HEK293 (cell line): ENCODE data around the gene ARHGDIA.

Source experiments
- CTCF ChIP-seq: fragments of 450-650 bp; formaldehyde crosslinking; IDR thresholded peaks from 2 replicates; pipeline ENCODE4 v1.5.1; 2016; ENCODE audit warnings: missing biosample characterization, missing genetic modification characterization
- PRDM1 ChIP-seq: fragments of 450-650 bp; formaldehyde crosslinking; IDR thresholded peaks from 2 replicates; pipeline ENCODE4; 2016; ENCODE audit warnings: missing biosample characterization, missing genetic modification characterization
- YY1 ChIP-seq: fragments of 450-650 bp; formaldehyde crosslinking; IDR thresholded peaks from 2 replicates; pipeline ENCODE4 v1.5.1; 2018; ENCODE audit warnings: missing biosample characterization, missing genetic modification characterization
- ZBTB10 ChIP-seq: fragments of 450-650 bp; formaldehyde crosslinking; IDR thresholded peaks from 2 replicates; pipeline ENCODE4 v1.5.1; 2016; ENCODE audit warnings: missing biosample characterization, missing genetic modification characterization
- ZBTB7A ChIP-seq: fragments of 450-650 bp; formaldehyde crosslinking; IDR thresholded peaks from 2 replicates; pipeline ENCODE4 v1.5.1; 2016; ENCODE audit warnings: low read depth, missing biosample characterization, missing genetic modification characterization
- ZIC2 ChIP-seq: fragments of 450-650 bp; formaldehyde crosslinking; IDR thresholded peaks from 2 replicates; pipeline ENCODE4 v1.5.1; 2016; ENCODE audit warnings: missing biosample characterization, missing genetic modification characterization
- ZNF10 ChIP-seq: fragments of 450-650 bp; formaldehyde crosslinking; IDR thresholded peaks from 2 replicates; pipeline ENCODE4 v1.5.1; 2017; ENCODE audit warnings: missing biosample characterization, missing genetic modification characterization
- ZNF133 ChIP-seq: fragments of 450-650 bp; formaldehyde crosslinking; IDR thresholded peaks from 2 replicates; pipeline ENCODE4 v1.5.1; 2016; ENCODE audit warnings: missing biosample characterization, missing genetic modification characterization
- ZNF174 ChIP-seq: fragments of 450-650 bp; formaldehyde crosslinking; IDR thresholded peaks from 2 replicates; pipeline ENCODE4 v1.5.0; 2017; ENCODE audit warnings: missing biosample characterization, mild to moderate bottlenecking, missing genetic modification characterization
- ZNF19 ChIP-seq: fragments of 450-650 bp; formaldehyde crosslinking; IDR thresholded peaks from 2 replicates; pipeline ENCODE4; 2016; ENCODE audit warnings: missing biosample characterization, missing genetic modification characterization, low read depth
- ZNF202 ChIP-seq: fragments of 450-650 bp; formaldehyde crosslinking; IDR thresholded peaks from 2 replicates; pipeline ENCODE4 v1.5.1; 2016; ENCODE audit warnings: missing biosample characterization, missing genetic modification characterization, borderline replicate concordance
- ZNF24 ChIP-seq: fragments of 450-650 bp; formaldehyde crosslinking; IDR thresholded peaks from 2 replicates; pipeline ENCODE4 v1.5.1; 2016; ENCODE audit warnings: missing biosample characterization, missing genetic modification characterization
- ZNF292 ChIP-seq: fragments of 450-650 bp; formaldehyde crosslinking; IDR thresholded peaks from 2 replicates; pipeline ENCODE4 v1.5.1; 2016; ENCODE audit warnings: low read depth, missing biosample characterization, missing genetic modification characterization, borderline replicate concordance
- ZNF555 ChIP-seq: fragments of 450-650 bp; formaldehyde crosslinking; conservative IDR thresholded peaks from 2 replicates; pipeline ENCODE4 v1.5.1; 2017; ENCODE audit warnings: missing biosample characterization, mild to moderate bottlenecking, missing genetic modification characterization, inconsistent platforms
- ZNF585B ChIP-seq: fragments of 450-650 bp; formaldehyde crosslinking; IDR thresholded peaks from 2 replicates; pipeline ENCODE4 v1.5.1; 2016; ENCODE audit warnings: missing biosample characterization, missing genetic modification characterization
- ZNF596 ChIP-seq: fragments of 450-650 bp; IDR thresholded peaks from 2 replicates; pipeline ENCODE4 v1.5.0; 2018; ENCODE audit warnings: missing biosample characterization, mild to moderate bottlenecking, missing genetic modification characterization, moderate library complexity
- ZNF621 ChIP-seq: fragments of 450-650 bp; formaldehyde crosslinking; IDR thresholded peaks from 2 replicates; pipeline ENCODE4 v1.5.1; 2017; ENCODE audit warnings: missing biosample characterization, missing genetic modification characterization
- ZNF629 ChIP-seq: fragments of 450-650 bp; formaldehyde crosslinking; IDR thresholded peaks from 2 replicates; pipeline ENCODE4 v1.5.1; 2017; ENCODE audit warnings: missing biosample characterization, missing genetic modification characterization
- ZNF654 ChIP-seq: fragments of 450-650 bp; formaldehyde crosslinking; IDR thresholded peaks from 2 replicates; pipeline ENCODE4 v1.5.1; 2016; ENCODE audit warnings: low read depth, missing biosample characterization, missing genetic modification characterization
- ZNF677 ChIP-seq: fragments of 450-650 bp; IDR thresholded peaks from 2 replicates; pipeline ENCODE4 v1.5.0; 2018; ENCODE audit warnings: missing biosample characterization, mild to moderate bottlenecking, missing genetic modification characterization, moderate library complexity
- ZNF707 ChIP-seq: fragments of 450-650 bp; formaldehyde crosslinking; IDR thresholded peaks from 2 replicates; pipeline ENCODE4 v1.5.1; 2016; ENCODE audit warnings: missing biosample characterization, missing genetic modification characterization
- ZNF768 ChIP-seq: fragments of 450-650 bp; formaldehyde crosslinking; IDR thresholded peaks from 2 replicates; pipeline ENCODE4 v1.5.1; 2018; ENCODE audit warnings: missing biosample characterization, mild to moderate bottlenecking, missing genetic modification characterization
- ZSCAN23 ChIP-seq: fragments of 450-650 bp; formaldehyde crosslinking; IDR thresholded peaks from 2 replicates; pipeline ENCODE4 v1.5.1; 2016; ENCODE audit warnings: missing biosample characterization, missing genetic modification characterization
- TF ChIP-seq, protein P1 (sequence below): fragments of 450-650 bp; formaldehyde crosslinking; IDR thresholded peaks from 2 replicates; pipeline ENCODE4 v1.5.1; 2017; ENCODE audit warnings: missing biosample characterization, missing genetic modification characterization
- TF ChIP-seq, protein P2 (sequence below): fragments of 450-650 bp; formaldehyde crosslinking; IDR thresholded peaks from 2 replicates; pipeline ENCODE4 v1.5.1; 2016; ENCODE audit warnings: missing biosample characterization, missing genetic modification characterization
- TF ChIP-seq, protein P3 (sequence below): IDR thresholded peaks from 2 replicates; pipeline ENCODE4 v1.6.1; 2011; ENCODE audit warnings: mild to moderate bottlenecking, low read depth, low read length, borderline replicate concordance
- TF ChIP-seq, protein P4 (sequence below): fragments of 450-650 bp; formaldehyde crosslinking; IDR thresholded peaks from 2 replicates; pipeline ENCODE4 v1.5.1; 2016; ENCODE audit warnings: missing biosample characterization, missing genetic modification characterization
- TF ChIP-seq, protein P5 (sequence below): fragments of 450-650 bp; formaldehyde crosslinking; IDR thresholded peaks from 2 replicates; pipeline ENCODE4 v1.5.1; 2016; ENCODE audit warnings: missing biosample characterization, missing genetic modification characterization

Gene ARHGDIA

DNA sequence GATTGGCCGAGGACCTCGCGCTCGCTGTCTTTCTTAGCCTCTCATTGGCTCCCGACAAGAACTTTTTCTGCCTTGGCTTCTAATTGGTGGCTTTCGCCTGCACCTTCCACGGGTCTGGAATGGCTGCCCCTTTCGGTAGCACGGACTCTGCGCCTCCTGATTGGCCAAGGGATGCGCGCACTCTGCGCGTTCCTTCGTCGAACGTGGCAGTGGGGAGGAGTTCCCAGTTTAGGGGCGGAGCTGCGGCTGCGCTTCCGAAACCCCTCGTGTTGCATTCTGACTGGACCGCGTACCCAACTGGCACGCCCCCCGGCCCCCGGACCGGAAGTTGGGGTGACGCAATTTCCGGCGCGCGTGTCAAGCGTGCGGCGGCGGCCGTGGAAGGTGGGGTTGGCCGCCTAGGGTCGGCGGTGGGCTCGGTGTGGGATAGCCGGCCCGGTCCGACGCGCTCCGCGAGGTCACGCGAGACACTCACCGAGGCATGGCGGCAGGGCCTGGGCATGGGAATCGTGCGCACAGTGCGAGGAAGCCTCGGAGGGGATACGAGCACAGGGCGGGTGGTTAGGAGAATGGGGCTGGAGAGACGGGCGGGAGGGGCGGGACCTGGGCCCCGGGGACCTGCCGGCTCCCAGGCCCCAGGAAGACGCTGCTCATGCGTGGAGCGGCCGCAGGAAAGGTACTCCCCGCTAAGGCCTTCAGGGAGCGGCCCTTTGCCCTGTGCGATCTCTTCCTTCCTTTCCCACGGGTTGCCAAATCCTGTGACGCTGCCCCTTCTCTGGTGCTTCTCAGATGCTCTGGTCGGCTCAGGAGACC, 10.2 kb downstream of the ARHGDIA start (continued):
- TF ChIP-seq, protein P1, sequence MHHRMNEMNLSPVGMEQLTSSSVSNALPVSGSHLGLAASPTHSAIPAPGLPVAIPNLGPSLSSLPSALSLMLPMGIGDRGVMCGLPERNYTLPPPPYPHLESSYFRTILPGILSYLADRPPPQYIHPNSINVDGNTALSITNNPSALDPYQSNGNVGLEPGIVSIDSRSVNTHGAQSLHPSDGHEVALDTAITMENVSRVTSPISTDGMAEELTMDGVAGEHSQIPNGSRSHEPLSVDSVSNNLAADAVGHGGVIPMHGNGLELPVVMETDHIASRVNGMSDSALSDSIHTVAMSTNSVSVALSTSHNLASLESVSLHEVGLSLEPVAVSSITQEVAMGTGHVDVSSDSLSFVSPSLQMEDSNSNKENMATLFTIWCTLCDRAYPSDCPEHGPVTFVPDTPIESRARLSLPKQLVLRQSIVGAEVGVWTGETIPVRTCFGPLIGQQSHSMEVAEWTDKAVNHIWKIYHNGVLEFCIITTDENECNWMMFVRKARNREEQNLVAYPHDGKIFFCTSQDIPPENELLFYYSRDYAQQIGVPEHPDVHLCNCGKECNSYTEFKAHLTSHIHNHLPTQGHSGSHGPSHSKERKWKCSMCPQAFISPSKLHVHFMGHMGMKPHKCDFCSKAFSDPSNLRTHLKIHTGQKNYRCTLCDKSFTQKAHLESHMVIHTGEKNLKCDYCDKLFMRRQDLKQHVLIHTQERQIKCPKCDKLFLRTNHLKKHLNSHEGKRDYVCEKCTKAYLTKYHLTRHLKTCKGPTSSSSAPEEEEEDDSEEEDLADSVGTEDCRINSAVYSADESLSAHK (tag by site-specific recombination): peak; percentile 21; the same call in 1 of the 2 replicates
- no peak for TF ChIP-seq ZNF585B (tag by site-specific recombination)
- no peak for TF ChIP-seq ZNF174 (tag by site-specific recombination)
- no peak for TF ChIP-seq ZNF19 (tag by site-specific recombination)
- TF ChIP-seq ZNF707 (tag by site-specific recombination): no peak
- no peak for TF ChIP-seq CTCF (tag by site-specific recombination)
- 0 out of 2 replicates have a peak, but pooled peaks have one; percentile 38 for TF ChIP-seq ZBTB10 (tag by site-specific recombination)
- TF ChIP-seq, protein P2, sequence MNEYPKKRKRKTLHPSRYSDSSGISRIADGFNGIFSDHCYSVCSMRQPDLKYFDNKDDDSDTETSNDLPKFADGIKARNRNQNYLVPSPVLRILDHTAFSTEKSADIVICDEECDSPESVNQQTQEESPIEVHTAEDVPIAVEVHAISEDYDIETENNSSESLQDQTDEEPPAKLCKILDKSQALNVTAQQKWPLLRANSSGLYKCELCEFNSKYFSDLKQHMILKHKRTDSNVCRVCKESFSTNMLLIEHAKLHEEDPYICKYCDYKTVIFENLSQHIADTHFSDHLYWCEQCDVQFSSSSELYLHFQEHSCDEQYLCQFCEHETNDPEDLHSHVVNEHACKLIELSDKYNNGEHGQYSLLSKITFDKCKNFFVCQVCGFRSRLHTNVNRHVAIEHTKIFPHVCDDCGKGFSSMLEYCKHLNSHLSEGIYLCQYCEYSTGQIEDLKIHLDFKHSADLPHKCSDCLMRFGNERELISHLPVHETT (tag by site-specific recombination): no peak
- no peak for TF ChIP-seq ZNF596 (tag by site-specific recombination)
- no peak for TF ChIP-seq ZNF24
- TF ChIP-seq ZNF768 (tag by site-specific recombination): no peak
- no peak for TF ChIP-seq ZNF555 (tag by site-specific recombination)
- no peak for TF ChIP-seq PRDM1 (tag by site-specific recombination)
- TF ChIP-seq ZNF292 (tag by site-specific recombination): no peak
- TF ChIP-seq ZNF202: no peak
- no peak for TF ChIP-seq ZNF677
- no peak for TF ChIP-seq ZSCAN23 (tag by site-specific recombination)
- TF ChIP-seq ZNF654: no peak
- peak; percentile 14; the same call in 1 of the 2 replicates for TF ChIP-seq ZIC2
- no peak for TF ChIP-seq ZNF133
- TF ChIP-seq, protein P3, sequence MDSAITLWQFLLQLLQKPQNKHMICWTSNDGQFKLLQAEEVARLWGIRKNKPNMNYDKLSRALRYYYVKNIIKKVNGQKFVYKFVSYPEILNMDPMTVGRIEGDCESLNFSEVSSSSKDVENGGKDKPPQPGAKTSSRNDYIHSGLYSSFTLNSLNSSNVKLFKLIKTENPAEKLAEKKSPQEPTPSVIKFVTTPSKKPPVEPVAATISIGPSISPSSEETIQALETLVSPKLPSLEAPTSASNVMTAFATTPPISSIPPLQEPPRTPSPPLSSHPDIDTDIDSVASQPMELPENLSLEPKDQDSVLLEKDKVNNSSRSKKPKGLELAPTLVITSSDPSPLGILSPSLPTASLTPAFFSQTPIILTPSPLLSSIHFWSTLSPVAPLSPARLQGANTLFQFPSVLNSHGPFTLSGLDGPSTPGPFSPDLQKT: peak; percentile 92
- peak; percentile 69; the same call in 1 of the 2 replicates for TF ChIP-seq ZBTB7A
- peak; percentile 82 for TF ChIP-seq YY1 (tag by site-specific recombination)
- TF ChIP-seq, protein P4, sequence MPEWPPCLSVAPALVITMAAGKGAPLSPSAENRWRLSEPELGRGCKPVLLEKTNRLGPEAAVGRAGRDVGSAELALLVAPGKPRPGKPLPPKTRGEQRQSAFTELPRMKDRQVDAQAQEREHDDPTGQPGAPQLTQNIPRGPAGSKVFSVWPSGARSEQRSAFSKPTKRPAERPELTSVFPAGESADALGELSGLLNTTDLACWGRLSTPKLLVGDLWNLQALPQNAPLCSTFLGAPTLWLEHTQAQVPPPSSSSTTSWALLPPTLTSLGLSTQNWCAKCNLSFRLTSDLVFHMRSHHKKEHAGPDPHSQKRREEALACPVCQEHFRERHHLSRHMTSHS (tag by site-specific recombination): no peak
- TF ChIP-seq ZNF10 (tag by site-specific recombination): no peak
- TF ChIP-seq ZNF621 (tag by site-specific recombination): no peak
- peak; percentile 82 for TF ChIP-seq ZNF629
- TF ChIP-seq, protein P5, sequence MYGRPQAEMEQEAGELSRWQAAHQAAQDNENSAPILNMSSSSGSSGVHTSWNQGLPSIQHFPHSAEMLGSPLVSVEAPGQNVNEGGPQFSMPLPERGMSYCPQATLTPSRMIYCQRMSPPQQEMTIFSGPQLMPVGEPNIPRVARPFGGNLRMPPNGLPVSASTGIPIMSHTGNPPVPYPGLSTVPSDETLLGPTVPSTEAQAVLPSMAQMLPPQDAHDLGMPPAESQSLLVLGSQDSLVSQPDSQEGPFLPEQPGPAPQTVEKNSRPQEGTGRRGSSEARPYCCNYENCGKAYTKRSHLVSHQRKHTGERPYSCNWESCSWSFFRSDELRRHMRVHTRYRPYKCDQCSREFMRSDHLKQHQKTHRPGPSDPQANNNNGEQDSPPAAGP: peak; percentile 52; the same call in 1 of the 2 replicates
